GM12875 (cell line): ENCODE results near the gene AUNIP.
A peak's percentile ranks its signal among the peaks of the same experiment; 100 is the strongest.

ENCODE experiments used
- H3K4me3 ChIP-seq: one replicate; pipeline ENCODE4 v1.5.1; 2011; ENCODE audit warnings: low read depth, low read length, control low read depth
- CTCF ChIP-seq: IDR thresholded peaks from 2 replicates; pipeline ENCODE4 v1.5.1; 2011; ENCODE audit warnings: low read depth, mild to moderate bottlenecking, control low read depth, inconsistent platforms, low read length, moderate library complexity, borderline replicate concordance; ENCODE audit not compliant: insufficient read depth

AUNIP gene

GRCh38 chr1:25813734-25814471 is 45.4 kb downstream of the AUNIP start:
- TF ChIP-seq CTCF, result peak; percentile 41; the same call in 1 of the 2 replicates
- no peak overlapping the region for H3K4me3 ChIP-seq

GRCh38 chr1:25813071-25813733 is 46.1 kb downstream of the AUNIP start:
- TF ChIP-seq CTCF, result no peak
- H3K4me3 ChIP-seq, result no peak overlapping the region

GRCh38 chr1:25811384-25812082 is 47.7 kb downstream of the AUNIP start:
- TF ChIP-seq CTCF, result no peak
- H3K4me3 ChIP-seq, result no peak overlapping the region

- H3K4me3 ChIP-seq, result no peak overlapping the region
- peak; percentile 94 for TF ChIP-seq CTCF
Measured at GRCh38 chr1:25810341-25811299, 48.6 kb downstream of the AUNIP start.

GRCh38 chr1:25809929-25810328 is 49.3 kb downstream of the AUNIP start:
- TF ChIP-seq CTCF, result 0 out of 2 replicates have a peak, but pooled peaks have one; percentile 6
- no peak overlapping the region for H3K4me3 ChIP-seq

- no peak for TF ChIP-seq CTCF
- H3K4me3 ChIP-seq, result no peak overlapping the region
Measured at GRCh38 chr1:25809283-25809926, 49.9 kb downstream of the AUNIP start.
